GM12891 (cell line): ENCODE results near the gene GOLGA8A.
A peak's percentile ranks its signal among the peaks of the same experiment; 100 is the strongest.
"Not testable (repeated sequence)": the region's sequence is repeated elsewhere in the genome, so short reads cannot be mapped to it uniquely, and the experiment has no call there.

Experiments
- DNase-seq: peaks from one replicate; pipeline ENCODE4 v3.0.0; 2011; ENCODE audit warnings: low spot score; ENCODE audit not compliant: insufficient read length
- FAIRE-seq: peaks from 2 replicates; lab custom pipeline; 2011; peaks lifted over from hg19 to GRCh38; lab: Jason Lieb, UNC
- PAX5 ChIP-seq: IDR thresholded peaks from 2 replicates; pipeline ENCODE4 v1.6.1; 2011; ENCODE audit warnings: low read length, moderate library complexity, mild to moderate bottlenecking; ENCODE audit not compliant: insufficient read depth, severe bottlenecking
- POLR2A ChIP-seq: IDR thresholded peaks from 2 replicates; pipeline ENCODE4 v1.6.1; 2011; ENCODE audit warnings: low read depth, low read length, control low read depth
- POLR2AphosphoS5 ChIP-seq: IDR thresholded peaks from 2 replicates; pipeline ENCODE4 v1.6.1; 2011; ENCODE audit warnings: low read depth, low read length, control low read depth
- POU2F2 ChIP-seq: IDR thresholded peaks from 2 replicates; pipeline ENCODE4 v1.6.1; 2011; ENCODE audit warnings: low read depth, mild to moderate bottlenecking, control low read depth, low read length, moderate library complexity
- SPI1 ChIP-seq: IDR thresholded peaks from 2 replicates; pipeline ENCODE4 v1.6.1; 2011; ENCODE audit warnings: low read depth, low read length, control low read depth
- TAF1 ChIP-seq: IDR thresholded peaks from 2 replicates; pipeline ENCODE4 v1.6.1; 2011; ENCODE audit warnings: low read depth, low read length, control low read depth

GOLGA8A gene

DNA sequence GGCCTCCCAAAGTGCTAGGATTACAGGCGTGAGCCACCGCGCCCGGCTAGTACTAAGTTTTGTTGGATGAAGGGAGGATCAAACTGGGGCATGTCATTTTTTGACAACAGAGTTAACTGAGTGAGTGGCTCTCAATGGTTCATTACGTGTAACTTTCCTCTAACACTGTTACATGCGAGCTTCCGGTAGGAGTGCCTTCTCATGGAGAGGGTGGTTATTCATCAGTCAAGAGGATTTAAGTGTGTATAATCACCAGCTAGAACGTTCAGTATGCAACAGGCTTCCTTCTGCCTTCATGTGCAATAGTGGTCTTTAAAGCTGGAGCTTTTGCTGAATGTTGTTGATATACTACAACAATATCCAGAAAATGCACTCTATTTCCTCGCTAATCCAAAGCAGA lies 19.1 kb upstream of the GOLGA8A start:
- peak; percentile 60 for FAIRE-seq
- no peak for DNase-seq
- TF ChIP-seq SPI1 (no peak), POLR2A (no peak), PAX5 (no peak), POLR2AphosphoS5 (no peak), POU2F2 (no peak)

DNA sequence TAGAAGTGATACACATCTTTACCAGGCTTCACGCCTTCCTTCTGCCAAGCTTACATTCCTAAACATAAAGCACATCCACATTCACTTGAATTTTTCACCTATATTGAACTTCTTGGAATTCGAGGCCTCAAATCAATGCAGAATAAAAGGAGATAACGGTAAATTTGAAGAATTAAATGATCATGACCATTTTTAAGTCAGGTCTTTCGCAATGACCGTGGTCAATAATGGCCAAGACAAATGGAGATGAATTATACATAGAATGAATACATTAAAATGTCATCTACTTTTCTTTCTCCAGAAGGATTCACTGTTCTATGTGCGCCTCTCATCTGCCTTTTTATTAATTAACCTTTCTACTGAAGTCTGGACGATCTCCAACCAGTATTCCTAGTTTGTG lies 5.3 kb upstream of the GOLGA8A start:
- no peak for TF ChIP-seq PAX5
- TF ChIP-seq TAF1: no peak
- TF ChIP-seq POLR2A: no peak
- no peak for TF ChIP-seq POLR2AphosphoS5
- no peak for TF ChIP-seq SPI1
- TF ChIP-seq POU2F2: no peak
- DNase-seq (no peak), FAIRE-seq (no peak)

DNA sequence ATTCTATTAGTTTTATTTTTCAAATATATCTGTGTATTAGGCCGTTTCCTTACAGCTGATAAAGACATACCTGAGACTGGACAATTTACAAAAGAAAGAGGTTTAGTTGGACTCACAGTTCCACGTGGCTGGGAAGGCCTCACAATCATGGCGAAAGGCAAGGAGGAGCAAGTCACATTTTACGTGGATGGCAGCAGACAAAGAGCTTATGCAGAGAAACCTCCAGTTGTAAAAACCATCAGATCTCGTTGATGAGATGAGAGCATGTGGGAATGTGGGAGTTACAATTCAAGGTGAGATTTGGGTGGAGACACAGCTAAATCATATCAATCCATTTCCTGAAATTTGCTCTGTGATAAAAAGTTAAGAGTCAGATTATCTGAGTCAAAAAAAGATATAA lies 2.3 kb upstream of the GOLGA8A start:
- DNase-seq (no peak), FAIRE-seq (no peak)
- no peak for TF ChIP-seq POLR2A
- no peak for TF ChIP-seq POLR2AphosphoS5
- TF ChIP-seq PAX5: no peak
- no peak for TF ChIP-seq SPI1
- TF ChIP-seq POU2F2: no peak
- TF ChIP-seq TAF1: no peak

DNA sequence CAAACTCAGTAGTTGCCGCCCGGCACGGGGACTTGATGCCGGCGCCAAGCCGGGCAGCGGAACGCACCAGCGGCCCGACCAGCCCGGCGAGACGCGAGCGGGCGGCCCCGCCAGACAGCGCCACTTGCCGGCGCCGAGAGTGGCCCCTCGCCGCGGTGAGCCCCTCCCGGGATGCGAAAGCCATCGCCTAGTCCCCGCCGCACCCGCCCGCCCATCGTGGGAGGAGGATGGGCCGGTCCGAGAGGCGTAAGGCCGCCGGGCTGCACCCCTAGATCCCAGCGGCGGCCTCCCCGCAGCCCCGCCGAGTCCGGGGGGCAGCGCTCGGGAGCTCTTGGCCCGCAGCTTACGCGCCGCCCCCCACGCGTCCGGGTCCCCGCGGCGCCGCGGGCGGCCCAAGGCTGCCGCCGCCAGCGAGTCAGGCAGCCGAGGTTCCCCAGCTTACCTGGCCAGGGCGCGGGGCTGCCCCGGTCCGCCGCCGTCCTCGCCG lies 609 bp downstream of the GOLGA8A start:
- DNase-seq (peak; percentile 52), FAIRE-seq (no peak)
- no peak for TF ChIP-seq POU2F2
- no peak for TF ChIP-seq POLR2AphosphoS5
- no peak for TF ChIP-seq SPI1
- TF ChIP-seq POLR2A: no peak
- no peak for TF ChIP-seq TAF1
- TF ChIP-seq PAX5: no peak

- DNase-seq (peak; percentile 18), FAIRE-seq (peak; percentile 20)
- TF ChIP-seq SPI1 (no peak), POLR2A (no peak), TAF1 (no peak), POLR2AphosphoS5 (no peak), POU2F2 (no peak), PAX5 (no peak)
Observed at GRCh38 chr15:34436126-34436955, 1.3 kb downstream of the GOLGA8A start.

- DNase-seq (no peak), FAIRE-seq (no peak)
Observed at GRCh38 chr15:34435658-34436057, 1.9 kb downstream of the GOLGA8A start.

GRCh38 chr15:34434627-34435305 lies 2.8 kb downstream of the GOLGA8A start:
- FAIRE-seq (no peak), DNase-seq (no peak)
- TF ChIP-seq POLR2AphosphoS5: no peak
- TF ChIP-seq SPI1: no peak
- no peak for TF ChIP-seq PAX5

More at GRCh38 chr15:34435658-34436057, 1.9 kb downstream of the GOLGA8A start:
- no peak for TF ChIP-seq POU2F2

DNA sequence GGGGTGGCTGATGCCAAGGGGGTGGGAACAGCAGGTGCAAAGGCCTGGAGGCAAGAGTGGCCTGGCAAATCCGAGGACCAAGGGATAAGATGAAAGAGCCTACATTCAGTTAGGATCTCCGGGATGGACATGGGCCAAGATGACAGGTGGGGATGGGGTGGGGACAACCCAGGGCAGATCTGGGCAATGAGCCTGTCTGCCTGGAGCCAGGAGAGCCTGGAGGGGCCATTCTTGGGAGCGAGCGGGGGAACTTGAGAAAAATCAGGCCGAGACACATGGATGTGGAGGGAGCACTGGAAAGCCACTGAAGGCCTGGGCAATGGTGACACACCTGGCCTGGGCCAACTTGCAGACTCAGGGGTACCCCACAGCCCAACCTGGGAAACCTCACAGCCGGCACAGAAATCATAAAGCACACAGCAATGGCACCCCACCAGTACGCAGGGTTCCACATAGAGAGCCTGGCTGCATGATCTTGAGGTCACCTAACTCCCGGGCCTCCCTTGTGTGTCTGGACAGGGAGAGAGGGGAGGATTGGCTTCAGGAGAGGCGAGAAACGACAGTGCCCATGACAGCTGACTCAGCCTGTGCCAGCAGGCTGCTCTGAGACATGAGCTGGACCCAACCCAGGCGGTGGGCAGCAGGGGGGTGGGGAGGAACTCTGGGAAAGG lies 3.5 kb downstream of the GOLGA8A start:
- FAIRE-seq, DNase-seq: not testable (repeated sequence)

DNA sequence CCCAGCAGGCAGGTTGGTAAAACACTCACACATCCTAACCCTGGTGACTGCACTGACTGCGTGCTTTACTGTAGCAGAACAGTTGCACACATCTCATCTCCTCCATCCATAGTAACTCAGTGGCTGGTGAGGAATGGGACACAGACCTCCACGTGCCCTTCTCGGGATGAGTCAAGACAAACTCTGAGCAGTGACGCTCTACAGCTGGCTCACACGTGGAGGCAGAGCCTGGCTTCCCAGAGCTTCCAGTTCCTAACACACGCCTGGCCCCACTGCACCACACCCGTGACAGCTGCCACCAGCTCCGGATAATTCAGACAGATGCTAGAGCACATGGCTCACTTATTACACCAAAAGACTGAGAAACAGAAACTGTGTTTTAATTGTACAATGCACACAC lies 7.0 kb downstream of the GOLGA8A start:
- DNase-seq: not testable (repeated sequence)
- FAIRE-seq: peak; percentile 59

- FAIRE-seq, DNase-seq: not testable (repeated sequence)
Observed at GRCh38 chr15:34423425-34424090, 14.1 kb downstream of the GOLGA8A start.

GRCh38 chr15:34420953-34421352 lies 16.7 kb downstream of the GOLGA8A start:
- FAIRE-seq: not testable (repeated sequence)

GRCh38 chr15:34418435-34418834 lies 19.2 kb downstream of the GOLGA8A start:
- not testable (repeated sequence) for FAIRE-seq, DNase-seq

More at GRCh38 chr15:34420953-34421352, 16.7 kb downstream of the GOLGA8A start:
- DNase-seq: not testable (repeated sequence)

GRCh38 chr15:34409511-34409910 lies 28.1 kb downstream of the GOLGA8A start:
- DNase-seq, FAIRE-seq: not testable (repeated sequence)

- FAIRE-seq: peak; percentile 59
Observed at GRCh38 chr15:34408973-34409372, 28.6 kb downstream of the GOLGA8A start.

More at GRCh38 chr15:34408973-34409372, 28.6 kb downstream of the GOLGA8A start:
- not testable (repeated sequence) for DNase-seq
